ACHN (cell line): Measurements from ENCODE around the gene SLC39A5.

Experiments used
- DNase-seq: peaks from one replicate; pipeline ENCODE4 v3.0.0-alpha.2; 2015
- in situ Hi-C: cut with HindIII; loops from 2 replicates; pipeline ENCODE4 v1.10.0; 2017; ENCODE audit warnings: low sequenced_read_pairs, low pct_ligation_motif_present, low pct_unique_long_range_greater_than_20kb

Gene SLC39A5

GRCh38 chr12:56206452-56207166 is 23.2 kb upstream of the SLC39A5 start:
- in situ Hi-C loops: no loop called here
- DNase-seq: peak; percentile 79

DNA sequence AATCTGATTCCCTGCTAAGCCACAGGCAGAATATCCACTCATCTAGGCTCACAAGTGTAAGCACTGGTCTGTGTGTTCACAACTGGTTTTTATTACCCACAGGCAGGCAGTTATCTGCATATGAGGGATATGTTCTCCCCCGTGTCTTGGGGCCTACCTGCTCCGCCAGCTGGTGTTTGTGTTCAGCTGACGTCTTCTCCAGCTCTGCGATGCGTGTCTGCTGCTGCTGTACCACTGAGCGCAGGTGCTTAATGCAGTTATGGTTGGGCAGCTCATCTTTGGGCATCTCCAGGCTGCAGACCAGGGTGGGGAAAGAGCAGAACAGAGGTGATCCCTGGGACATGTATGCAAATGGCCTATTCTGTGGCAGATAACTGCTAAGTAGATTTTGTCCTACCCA is 21.8 kb upstream of the SLC39A5 start:
- no peak for DNase-seq
- in situ Hi-C loops: no loop called here

DNA sequence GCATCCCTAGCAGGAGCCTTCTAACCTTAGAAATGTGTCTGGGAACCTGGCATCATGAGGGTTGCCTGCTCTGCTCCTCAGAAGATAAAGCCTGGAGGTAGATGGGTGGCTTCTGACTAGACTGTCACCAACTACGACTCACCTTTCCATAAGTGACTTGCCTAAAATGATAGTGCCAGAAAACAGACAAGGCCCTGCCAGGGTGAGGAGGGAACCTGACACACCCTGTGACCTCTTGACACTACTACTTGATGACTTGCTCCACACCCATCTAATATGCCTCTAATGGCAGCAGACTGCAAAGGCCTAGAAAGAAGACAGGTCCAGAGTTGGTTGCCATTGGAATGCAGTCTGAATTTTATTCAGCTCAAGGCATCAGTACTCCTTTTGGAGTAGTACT is 17.5 kb upstream of the SLC39A5 start:
- DNase-seq: no peak
- in situ Hi-C loops: no loop called here

- no peak for DNase-seq
- in situ Hi-C loops: no loop called here
Measured at GRCh38 chr12:56213878-56214277, 16.0 kb upstream of the SLC39A5 start.

- DNase-seq: no peak
- in situ Hi-C loops: no loop called here
Measured at GRCh38 chr12:56216461-56216860, 13.4 kb upstream of the SLC39A5 start.

GRCh38 chr12:56219840-56220239 is 10.0 kb upstream of the SLC39A5 start:
- no peak for DNase-seq
- in situ Hi-C loops: no loop called here

GRCh38 chr12:56220611-56221231 is 9.1 kb upstream of the SLC39A5 start:
- DNase-seq: peak; percentile 62
- in situ Hi-C loops: no loop called here

DNA sequence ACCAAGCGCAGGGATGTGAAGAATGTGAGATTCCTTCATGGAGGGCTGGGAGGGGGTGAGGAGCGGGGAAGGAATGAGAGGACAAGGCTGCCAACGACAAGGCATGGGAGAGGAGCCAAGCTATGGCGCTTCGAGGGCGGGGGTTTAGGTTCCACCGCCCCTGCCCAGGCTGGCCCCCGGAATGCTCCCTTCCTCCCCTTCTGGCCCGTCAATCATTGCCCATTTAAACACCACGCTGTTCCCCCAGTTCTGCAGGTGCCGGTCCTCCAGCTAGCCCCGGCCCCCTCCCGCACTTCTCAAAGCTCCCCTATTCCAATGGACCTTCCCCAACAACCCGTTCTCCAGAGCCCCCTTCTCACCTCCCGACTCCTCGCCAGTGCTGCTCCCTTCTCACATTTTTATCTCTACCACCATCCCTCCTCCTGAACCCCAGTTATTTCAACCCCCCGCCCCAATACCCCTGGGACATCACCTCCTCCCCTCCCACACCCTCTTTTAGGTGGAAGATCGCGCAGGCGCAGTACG is 8.6 kb upstream of the SLC39A5 start:
- peak; percentile 91 for DNase-seq
- in situ Hi-C loops: no loop called here

- in situ Hi-C loops: no loop called here
- DNase-seq: peak; percentile 99
Measured at GRCh38 chr12:56221757-56222530, 7.9 kb upstream of the SLC39A5 start, which contains the start of gene RNF41. Gene RNF41, minus strand, starts transcription at chr12:56221922. Its CDS starts 7,875 bp downstream, at chr12:56214047.

DNA sequence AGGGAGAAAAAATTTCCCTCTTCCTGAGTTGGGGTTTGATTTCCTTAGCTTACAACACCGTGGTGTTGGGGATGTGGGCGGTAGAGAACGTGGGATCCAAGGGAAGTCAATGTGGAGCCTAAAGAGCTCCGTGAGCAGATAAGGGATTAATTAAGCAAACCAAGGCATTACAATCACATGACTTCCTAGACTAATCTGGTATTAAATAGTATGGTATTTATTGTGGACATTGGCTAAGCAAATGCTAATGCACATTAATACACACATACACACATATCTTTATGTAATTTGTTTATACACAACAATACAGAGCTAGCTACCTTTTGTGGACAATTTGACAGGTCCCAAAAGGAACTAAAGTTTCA is 7.3 kb upstream of the SLC39A5 start:
- in situ Hi-C loops: no loop called here

DNA sequence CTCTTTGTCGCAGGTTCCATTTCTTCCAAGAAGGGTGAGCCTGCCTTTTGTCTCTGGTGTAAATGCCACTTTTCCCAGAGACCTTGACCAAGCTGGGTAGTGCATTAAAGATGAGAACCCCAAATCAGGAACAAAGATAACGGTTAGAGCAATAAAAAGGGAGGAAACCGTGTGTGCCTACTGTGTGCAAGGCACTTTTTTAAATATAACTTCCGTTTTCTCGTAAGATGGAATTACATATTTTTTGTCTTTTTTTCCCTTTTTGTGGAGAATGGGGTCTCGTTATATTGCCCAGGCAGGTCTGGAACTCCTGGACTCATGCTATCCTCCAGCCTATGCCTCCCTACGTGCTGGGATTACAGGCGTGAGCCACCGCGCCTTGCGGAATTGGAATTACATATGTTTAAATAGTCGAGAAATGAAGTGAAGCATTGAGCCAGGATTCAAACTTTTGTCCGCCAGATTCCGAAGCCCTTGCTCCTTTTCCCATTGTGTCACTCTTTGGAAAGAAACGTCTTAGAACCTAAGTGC is 6.2 kb upstream of the SLC39A5 start:
- in situ Hi-C loops: no loop called here
- no peak for DNase-seq

More for the DNA sequence above, 7.3 kb upstream of the SLC39A5 start:
- no peak for DNase-seq

- peak; percentile 100 for DNase-seq
- in situ Hi-C loops: no loop called here
Measured at GRCh38 chr12:56224102-56224701, 5.6 kb upstream of the SLC39A5 start, which contains the start of gene NABP2. Gene NABP2, plus strand, starts transcription at chr12:56224342. Its CDS starts 515 bp downstream, at chr12:56224857.

DNA sequence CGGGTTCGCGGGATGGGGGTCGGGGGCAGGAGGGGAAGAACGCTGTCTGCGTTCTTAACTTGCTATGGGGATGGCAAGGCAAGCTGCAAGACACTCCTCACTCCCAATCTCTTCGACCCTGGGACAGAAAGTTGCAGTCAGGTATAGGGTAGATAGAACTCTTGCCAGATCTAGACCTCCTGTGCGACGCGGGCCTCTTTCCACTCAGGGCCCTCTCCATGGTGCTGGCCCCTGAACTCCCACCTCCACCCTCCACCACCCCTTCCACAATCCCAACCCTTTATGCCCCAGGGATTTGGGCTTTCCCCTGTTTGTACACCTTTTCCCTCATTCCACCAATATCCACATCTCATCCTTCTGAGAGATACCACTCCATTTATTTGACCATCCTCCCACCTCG is 4.9 kb upstream of the SLC39A5 start:
- in situ Hi-C loops: no loop called here
- no peak for DNase-seq

DNA sequence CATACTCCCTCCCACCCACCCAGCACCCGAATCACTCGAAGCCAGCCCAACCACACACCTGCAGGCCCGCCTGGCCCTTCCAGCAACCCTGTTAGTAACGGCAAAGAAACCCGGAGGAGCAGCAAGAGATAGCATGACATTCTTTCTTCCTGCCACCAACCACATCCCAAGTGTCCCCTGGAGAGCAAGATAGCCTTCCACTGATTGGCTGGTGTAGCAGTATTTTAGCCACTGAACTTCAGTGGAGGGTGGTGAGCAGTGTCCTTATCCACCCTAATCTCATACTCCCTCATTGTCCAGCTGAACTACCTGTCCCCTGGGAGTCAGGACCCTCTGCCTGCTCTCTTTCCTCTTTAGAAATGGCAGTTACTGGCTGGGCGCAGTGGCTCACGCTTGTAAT is 769 bp upstream of the SLC39A5 start:
- no peak for DNase-seq
- in situ Hi-C loops: no loop called here

GRCh38 chr12:56230432-56231183 is 757 bp downstream of the SLC39A5 start:
- DNase-seq: no peak
- in situ Hi-C loops: no loop called here

GRCh38 chr12:56231184-56231582 is 1.3 kb downstream of the SLC39A5 start:
- in situ Hi-C loops: no loop called here
- DNase-seq: no peak

GRCh38 chr12:56234746-56235436 is 5.0 kb downstream of the SLC39A5 start:
- in situ Hi-C loops: no loop called here
- no peak for DNase-seq
